Aorta (tissue), 5 donors: ENCODE data around the gene EPHB1. TPM values are rescaled to one million over a fixed set of nuclear protein-coding genes. Genes with fewer than 3 reads are reported as not detected.

ENCODE experiments used
- ATAC-seq: fragments of 200-7000 bp; cut with Tn5 transposase; one replicate; pipeline ENCODE4 v1.9.1; 2022; ENCODE audit warnings: moderate library complexity; ENCODE audit not compliant: low FRiP score
- DNase-seq, 2 donors: peaks; one replicate each; pipeline ENCODE4 v3.0.0-alpha.2; 2020
- H3K27ac ChIP-seq, 2 donors: one replicate each; pipeline ENCODE4 v1.5.1; 2013; ENCODE audit warnings: low read length in 2 of 2, mild to moderate bottlenecking in 2 of 2, moderate library complexity in 2 of 2, control low read depth in 1 of 2, inconsistent platforms in 1 of 2, low read depth in 1 of 2
- H3K27me3 ChIP-seq, 2 donors: one replicate each; pipeline ENCODE4 v1.6.1; 2013; ENCODE audit warnings: control low read depth in 1 of 2, low read length in 1 of 2, mild to moderate bottlenecking in 1 of 2, moderate library complexity in 1 of 2; ENCODE audit not compliant: insufficient read depth in 2 of 2, control insufficient read depth in 1 of 2
- H3K36me3 ChIP-seq, 2 donors: one replicate each; pipeline ENCODE4 v1.6.1; 2013; ENCODE audit warnings: control low read depth in 1 of 2, low read length in 1 of 2, mild to moderate bottlenecking in 1 of 2; ENCODE audit not compliant: insufficient read depth in 2 of 2, control insufficient read depth in 1 of 2
- H3K4me1 ChIP-seq, 2 donors: one replicate each; pipeline ENCODE4 v1.6.1; 2013; ENCODE audit warnings: low read length in 2 of 2, control low read depth in 1 of 2, mild to moderate bottlenecking in 1 of 2, moderate library complexity in 1 of 2; ENCODE audit not compliant: insufficient read depth in 2 of 2, control insufficient read depth in 1 of 2
- H3K4me3 ChIP-seq, 2 donors: one replicate each; pipeline ENCODE4 v1.5.1; 2013; ENCODE audit warnings: low read length in 2 of 2, control low read depth in 1 of 2, mild to moderate bottlenecking in 1 of 2
- H3K9me3 ChIP-seq: one replicate; pipeline ENCODE4 v1.6.1; 2013; ENCODE audit warnings: mild to moderate bottlenecking, low read length; ENCODE audit not compliant: control insufficient read depth
- WGBS, 2 donors: extraction: QIAGEN DNeasy Blood & Tissue Kit; methylation state at CpG; one replicate each; pipeline ENCODE4 v1.1.7; 2013; 5-methylcytosine and 5-hydroxymethylcytosine counted together
- intact Hi-C, 2 donors: fragments of 100-400 bp; cut with DNase I; formaldehyde crosslinking; loops; one replicate each; pipeline versions ENCODE4 v1.14.2 to v1.15.0; 2022
- polyA plus RNA-seq, 2 donors: library from polyadenylated mRNA; stranded (reverse); fragments of 200-250 nt; gene quantifications; one replicate each; pipeline ENCODE4 v1.2.3, GENCODE V29; 2013
- total RNA-seq, 2 donors: library from RNA; stranded (reverse); fragmentation: NEBNext Ultra II Directional; extraction: Animal tissue kit (Norgen Biotek cat#: 25700); gene quantifications; one replicate each; pipeline ENCODE4 v1.2.1, GENCODE V29; 2021
- donor health status: healthy with polysubstance abuse.
- donor health status: Bipolar disorder and iron deficiency.
- donor health status: DM: no; HTN: no; CAD: no.
- donor health status: DM: no; HTN: no; CAD: no.
- donor health status: DM: yes; HTN: yes; CAD: no.

Gene EPHB1
- total and polyA plus RNA-seq, 4 donors = 0.31 to 4.8 (median 3.6) TPM; not detected in 1

- Histone ChIP-seq H3K27me3 (no peaks in the 10 kb centered on the region), H3K36me3 (no peaks in the 10 kb centered on the region), H3K27ac (no peak overlapping the region), H3K4me1 (no peaks in the 10 kb centered on the region), H3K9me3 (no peaks in the 10 kb centered on the region), H3K4me3 (no peak overlapping the region)
- no peak for ATAC-seq
- DNase-seq = no peak
- WGBS, 2 donors = 92 to 93% methylated on average over 1 of the region's 1 CpG
- intact Hi-C loops = no loop called here
Measured at GRCh38 chr3:134867277-134867676, 72.2 kb downstream of the EPHB1 start.

GRCh38 chr3:134869153-134869726 is 74.2 kb downstream of the EPHB1 start:
- Histone ChIP-seq H3K27me3 (no peaks in the 10 kb centered on the region), H3K4me1 (no peaks in the 10 kb centered on the region), H3K9me3 (no peaks in the 10 kb centered on the region), H3K4me3 (no peak overlapping the region), H3K27ac (no peak overlapping the region), H3K36me3 (no peaks in the 10 kb centered on the region)
- DNase-seq = no peak
- ATAC-seq = no peak
- intact Hi-C loops = no loop called here
- 78 to 81% methylated on average over 4 of the region's 4 CpGs for WGBS, 2 donors

- no peak for ATAC-seq
- Histone ChIP-seq H3K4me3 (no peak overlapping the region), H3K4me1 (no peaks in the 10 kb centered on the region), H3K27ac (no peak overlapping the region), H3K27me3 (no peaks in the 10 kb centered on the region), H3K36me3 (no peaks in the 10 kb centered on the region), H3K9me3 (no peaks in the 10 kb centered on the region)
- intact Hi-C loops = no loop called here
- DNase-seq = no peak
- 86 to 97% methylated on average over 1 of the region's 1 CpG for whole genome bisulfite sequencing, 2 donors
Measured at GRCh38 chr3:134871818-134872217, 76.8 kb downstream of the EPHB1 start.

GRCh38 chr3:134872440-134873388 is 77.7 kb downstream of the EPHB1 start:
- ATAC-seq = no peak
- no peak for DNase-seq

GRCh38 chr3:134873789-134874188 is 78.7 kb downstream of the EPHB1 start:
- intact Hi-C loops = no loop called here
- DNase-seq (no peak), ATAC-seq (no peak)
- H3K4me1 ChIP-seq = no peaks in the 10 kb centered on the region
- 90 to 92% methylated on average over 1 of the region's 1 CpG for WGBS, 2 donors
- H3K36me3 ChIP-seq = no peaks in the 10 kb centered on the region
- no peak overlapping the region for H3K4me3 ChIP-seq
- H3K27ac ChIP-seq = no peak overlapping the region
- no peaks in the 10 kb centered on the region for H3K27me3 ChIP-seq
- no peaks in the 10 kb centered on the region for H3K9me3 ChIP-seq

More at GRCh38 chr3:134872440-134873388, 77.7 kb downstream of the EPHB1 start:
- Histone ChIP-seq H3K9me3 (no peaks in the 10 kb centered on the region), H3K36me3 (no peaks in the 10 kb centered on the region), H3K27ac (no peak overlapping the region), H3K4me1 (no peaks in the 10 kb centered on the region), H3K4me3 (no peak overlapping the region), H3K27me3 (no peaks in the 10 kb centered on the region)
- 87 to 91% methylated on average over 8 of the region's 8 CpGs for WGBS, 2 donors
- intact Hi-C loops = no loop called here

GRCh38 chr3:134874737-134875413 is 79.8 kb downstream of the EPHB1 start:
- no peak overlapping the region for H3K27ac ChIP-seq
- ATAC-seq = no peak

GRCh38 chr3:134876836-134877235 is 81.8 kb downstream of the EPHB1 start:
- no peak for DNase-seq
- H3K9me3 ChIP-seq = no peaks in the 10 kb centered on the region
- H3K36me3 ChIP-seq = no peaks in the 10 kb centered on the region
- no peak overlapping the region for H3K27ac ChIP-seq
- H3K27me3 ChIP-seq = no peaks in the 10 kb centered on the region
- H3K4me1 ChIP-seq = no peaks in the 10 kb centered on the region
- WGBS, 2 donors = 83 to 93% methylated on average over 2 of the region's 2 CpGs
- intact Hi-C loops = no loop called here
- H3K4me3 ChIP-seq = no peak overlapping the region
- no peak for ATAC-seq

More at GRCh38 chr3:134874737-134875413, 79.8 kb downstream of the EPHB1 start:
- intact Hi-C loops = no loop called here
- Histone ChIP-seq H3K4me3 (no peak overlapping the region), H3K9me3 (no peaks in the 10 kb centered on the region), H3K36me3 (no peaks in the 10 kb centered on the region), H3K4me1 (no peaks in the 10 kb centered on the region), H3K27me3 (no peaks in the 10 kb centered on the region)
- WGBS, 2 donors = 63 to 64% methylated on average over 10 of the region's 10 CpGs
- DNase-seq = no peak

GRCh38 chr3:134877788-134878187 is 82.7 kb downstream of the EPHB1 start:
- 81 to 86% methylated on average over 5 of the region's 5 CpGs for WGBS, 2 donors
- intact Hi-C loops = no loop called here
- Histone ChIP-seq H3K4me3 (no peak overlapping the region), H3K9me3 (no peaks in the 10 kb centered on the region), H3K27me3 (no peaks in the 10 kb centered on the region), H3K36me3 (no peaks in the 10 kb centered on the region), H3K27ac (no peak overlapping the region), H3K4me1 (no peaks in the 10 kb centered on the region)
- DNase-seq = no peak
- ATAC-seq = no peak
